ENCODE measurements around the gene IGFALS.

Gene IGFALS

DNA sequence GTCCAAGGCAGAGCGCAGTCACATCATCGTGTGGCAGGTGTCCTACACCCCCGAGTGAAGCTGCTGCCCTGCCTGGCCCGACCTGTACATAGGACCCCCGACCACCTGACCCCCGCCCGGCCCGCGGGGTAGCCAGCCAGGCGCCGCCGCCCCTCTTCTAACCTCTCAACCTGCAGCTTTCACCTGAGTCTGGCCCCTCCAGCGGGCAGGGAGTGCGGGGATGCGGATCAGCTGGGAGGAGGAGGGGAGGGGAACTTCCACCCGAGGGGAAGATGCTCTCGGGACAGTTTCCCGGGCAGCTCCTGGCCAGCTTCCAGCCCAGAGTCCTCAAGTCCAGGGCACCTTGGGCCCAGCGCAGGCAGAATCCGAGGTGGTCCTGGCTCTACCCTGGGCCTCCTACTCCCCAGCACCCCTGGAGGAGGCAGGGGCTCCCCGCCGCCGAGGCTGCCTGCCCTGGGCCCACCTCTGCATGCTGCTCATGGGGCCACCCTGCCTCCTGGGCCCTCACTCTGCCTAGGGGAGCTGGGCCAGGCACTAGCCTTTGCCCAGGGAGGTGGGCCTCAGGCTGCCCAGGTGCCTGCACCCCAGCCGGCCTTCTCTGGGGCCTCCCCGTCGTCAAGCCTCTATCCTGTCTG, 24.6 kb downstream of the IGFALS start:
- no peak for DNase-seq (ENCODE audit: low read depth in 2 of 2)
- TF ChIP-seq CTCF (IDR thresholded peaks at IDR 0.05; ENCODE audit: low read depth, low read length), result no peak
- H3K4me3 ChIP-seq (replicated peaks in 1 of 2; ENCODE audit: low read depth in 2 of 2, low read length in 2 of 2), result no peak overlapping the region

GRCh38 chr16:1768061-1768766, 25.3 kb downstream of the IGFALS start:
- no peak for TF ChIP-seq CTCF (IDR thresholded peaks at IDR 0.05; ENCODE audit: low read depth, low read length)
- H3K4me3 ChIP-seq (replicated peaks in 1 of 2; ENCODE audit: low read depth in 2 of 2, low read length in 2 of 2), result no peak overlapping the region
- no peak for DNase-seq (ENCODE audit: low read depth in 2 of 2)

GRCh38 chr16:1767116-1767994, 26.1 kb downstream of the IGFALS start:
- H3K4me3 ChIP-seq (replicated peaks in 1 of 2; ENCODE audit: low read depth in 2 of 2, low read length in 2 of 2), result no peak overlapping the region
- no peak for DNase-seq (ENCODE audit: low read depth in 2 of 2)
- no peak for TF ChIP-seq CTCF (IDR thresholded peaks at IDR 0.05; ENCODE audit: low read depth, low read length)

DNA sequence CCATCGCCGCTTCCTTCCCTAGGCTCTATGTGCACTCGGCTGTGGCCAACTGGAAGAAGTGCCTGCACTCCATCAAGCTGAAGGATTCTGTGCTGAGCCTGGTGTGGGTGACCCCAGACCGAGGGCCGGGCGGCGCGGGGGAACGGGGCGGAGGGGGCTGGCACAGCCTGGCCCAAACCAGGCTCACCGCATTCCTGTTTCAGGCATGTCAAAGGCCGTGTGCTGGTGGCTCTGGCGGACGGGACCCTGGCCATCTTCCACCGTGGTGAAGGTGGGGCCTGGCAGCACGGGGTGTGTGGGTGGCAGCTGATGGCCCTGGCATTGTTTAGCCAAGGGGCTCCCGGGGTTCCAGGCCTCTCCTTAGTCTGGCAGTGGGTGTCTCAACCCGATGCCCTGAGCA, 26.8 kb downstream of the IGFALS start:
- DNase-seq (ENCODE audit: low read depth in 2 of 2), result no peak
- H3K4me3 ChIP-seq (replicated peaks in 1 of 2; ENCODE audit: low read depth in 2 of 2, low read length in 2 of 2), result no peak overlapping the region
- TF ChIP-seq CTCF (IDR thresholded peaks at IDR 0.05; ENCODE audit: low read depth, low read length), result no peak

DNA sequence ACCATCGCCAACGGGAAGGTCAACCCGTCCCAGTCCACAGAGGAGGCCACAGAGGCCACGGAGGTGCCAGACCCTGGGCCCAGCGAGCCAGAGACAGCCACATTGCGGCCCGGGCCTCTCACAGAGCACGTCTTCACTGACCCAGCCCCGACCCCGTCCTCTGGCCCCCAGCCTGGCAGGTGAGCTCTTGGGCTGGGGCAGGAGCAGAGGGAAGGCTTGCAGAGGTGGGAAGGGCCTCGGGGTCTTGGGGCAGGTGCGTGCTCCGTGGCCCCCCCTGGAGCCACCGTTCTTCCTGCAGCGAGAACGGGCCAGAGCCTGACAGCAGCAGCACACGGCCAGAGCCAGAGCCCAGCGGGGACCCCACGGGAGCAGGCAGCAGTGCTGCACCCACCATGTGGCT, 27.3 kb downstream of the IGFALS start:
- TF ChIP-seq CTCF (IDR thresholded peaks at IDR 0.05; ENCODE audit: low read depth, low read length), result no peak
- DNase-seq (ENCODE audit: low read depth in 2 of 2), result no peak

DNA sequence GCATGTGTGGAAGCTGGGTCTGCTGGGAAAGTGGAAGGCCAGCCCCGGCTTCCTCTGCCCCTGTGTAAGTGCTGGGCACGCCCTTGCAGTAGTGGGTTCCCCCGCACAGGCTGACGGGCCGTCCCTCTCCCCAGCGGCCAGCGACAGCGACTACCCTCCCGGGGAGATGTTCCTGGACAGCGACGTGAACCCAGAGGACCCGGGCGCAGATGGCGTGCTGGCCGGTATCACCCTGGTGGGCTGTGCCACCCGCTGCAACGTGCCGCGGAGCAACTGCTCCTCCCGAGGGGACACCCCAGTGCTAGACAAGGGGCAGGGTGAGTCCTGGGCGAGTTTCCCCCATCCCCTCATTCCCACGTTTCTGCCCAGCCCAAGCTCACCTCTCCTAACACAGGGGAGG, 27.7 kb downstream of the IGFALS start:
- H3K4me3 ChIP-seq (replicated peaks in 1 of 2; ENCODE audit: low read depth in 2 of 2, low read length in 2 of 2), result no peak overlapping the region
- DNase-seq (ENCODE audit: low read depth in 2 of 2), result no peak
- no peak for TF ChIP-seq CTCF (IDR thresholded peaks at IDR 0.05; ENCODE audit: low read depth, low read length)

More for the DNA sequence above, 27.3 kb downstream of the IGFALS start:
- H3K4me3 ChIP-seq (replicated peaks in 1 of 2; ENCODE audit: low read depth in 2 of 2, low read length in 2 of 2), result no peak overlapping the region

Data from cardiac fibroblast (primary cell).